H1 (cell line): Measurements from ENCODE around the gene KCNMA1. TPM values are rescaled to one million over a fixed set of nuclear protein-coding genes. Genes with fewer than 3 reads are reported as not detected.

Experiments used
- CTCF ChIA-PET: fragments of 300-600 bp; sonication (Branson Sonifier 250); formaldehyde crosslinking; loops from one replicate; lab custom pipeline; 2021; ENCODE audit not compliant: partially characterized antibody; lab: Charles Lee
- POLR2A ChIA-PET: fragments of 300-600 bp; sonication (Branson Sonifier 250); formaldehyde crosslinking; loops from one replicate; lab custom pipeline; 2021; ENCODE audit warnings: inconsistent platforms; ENCODE audit not compliant: partially characterized antibody; lab: Charles Lee
- DNase-seq, 2 experiments: peaks; one replicate each; pipeline versions ENCODE4 v3.0.0 to v3.0.0-alpha.2; 2010 to 2022; ENCODE audit warnings: low spot score in 2 of 2, low read depth in 1 of 2, mixed read lengths in 1 of 2
- FAIRE-seq: peaks from 2 replicates; lab custom pipeline; 2011; peaks lifted over from hg19 to GRCh38; lab: Jason Lieb, UNC
- H2AFZ ChIP-seq: 2 replicates; pipeline ENCODE4 v1.8.1; 2012; ENCODE audit warnings: low read length, inconsistent platforms
- H2AK5ac ChIP-seq: 2 replicates; pipeline ENCODE4 v1.6.1; 2013; ENCODE audit warnings: low read depth, low read length
- H2BK120ac ChIP-seq: replicated peaks from 2 replicates; pipeline ENCODE3; 2013; ENCODE audit warnings: low read depth, low read length, inconsistent platforms
- H2BK12ac ChIP-seq: 2 replicates; pipeline ENCODE4 v1.6.1; 2013; ENCODE audit warnings: low read depth, low read length
- H2BK15ac ChIP-seq: 2 replicates; pipeline ENCODE4 v1.6.1; 2013; ENCODE audit warnings: low read length
- H2BK20ac ChIP-seq: 2 replicates; pipeline ENCODE4 v1.6.1; 2013; ENCODE audit warnings: low read length
- H2BK5ac ChIP-seq: 2 replicates; pipeline ENCODE4 v1.6.1; 2013; ENCODE audit warnings: low read depth, low read length
- H3K14ac ChIP-seq: 2 replicates; pipeline ENCODE4 v1.6.1; 2013; ENCODE audit warnings: inconsistent platforms; ENCODE audit not compliant: insufficient read length
- H3K18ac ChIP-seq: 2 replicates; pipeline ENCODE4 v1.6.1; 2013; ENCODE audit warnings: low read length; ENCODE audit errors: extremely low read depth
- H3K23ac ChIP-seq: 2 replicates; pipeline ENCODE4 v1.6.1; 2013; ENCODE audit warnings: inconsistent platforms; ENCODE audit not compliant: insufficient read length
- H3K23me2 ChIP-seq: 2 replicates; pipeline ENCODE4 v1.6.1; 2013; ENCODE audit warnings: low read depth, low read length
- H3K27ac ChIP-seq: 2 replicates; pipeline ENCODE4 v1.6.1; 2011; ENCODE audit warnings: low read depth, low read length, inconsistent platforms
- H3K27me3 ChIP-seq, 4 experiments: replicated peaks in 1 of 4; 1 replicate in 1 of 4; 2 replicates in 3 of 4; pipeline versions ENCODE4 v1.6.1 to v1.8.1; 2011 to 2013; ENCODE audit warnings: low read length in 3 of 4, mild to moderate bottlenecking in 3 of 4, inconsistent platforms in 2 of 4, mixed read lengths in 2 of 4, moderate library complexity in 1 of 4; ENCODE audit not compliant: control insufficient read depth in 3 of 4, insufficient read depth in 3 of 4; ENCODE audit errors: extremely low read depth in 1 of 4
- H3K36me3 ChIP-seq, 4 experiments: 2 replicates each; pipeline versions ENCODE4 v1.6.1 to v1.8.1; 2011 to 2013; ENCODE audit warnings: mild to moderate bottlenecking in 4 of 4, low read length in 3 of 4, moderate library complexity in 2 of 4, control low read depth in 1 of 4, inconsistent platforms in 1 of 4; ENCODE audit not compliant: insufficient read depth in 4 of 4, control insufficient read depth in 2 of 4
- H3K4ac ChIP-seq: replicated peaks from 2 replicates; pipeline ENCODE3; 2013; ENCODE audit warnings: low read length, low read depth, mixed read lengths, inconsistent platforms; ENCODE audit not compliant: insufficient read length
- H3K4me1 ChIP-seq, 4 experiments: replicated peaks in 1 of 4; 1 replicate in 1 of 4; 2 replicates in 3 of 4; pipeline versions ENCODE4 v1.6.1 to v1.8.1; 2011 to 2013; ENCODE audit warnings: low read length in 3 of 4, inconsistent platforms in 2 of 4, mixed read lengths in 1 of 4; ENCODE audit not compliant: insufficient read depth in 4 of 4, control insufficient read depth in 3 of 4
- H3K4me2 ChIP-seq, 2 experiments: 2 replicates each; pipeline versions ENCODE4 v1.6.1 to v1.8.1; 2011 to 2013; ENCODE audit warnings: low read depth in 2 of 2, low read length in 2 of 2, control low read depth in 1 of 2, inconsistent platforms in 1 of 2, mild to moderate bottlenecking in 1 of 2; ENCODE audit not compliant: insufficient read depth in 1 of 2
- H3K4me3 ChIP-seq, 4 experiments: fragments of 200-600, 300-600 bp in 1 of 4; sonication (generic), shearing (Covaris generic), sonication (Bioruptor Twin) in 1 of 4; 2 replicates each; pipeline versions ENCODE4 v1.5.1 to v1.8.1; 2011 to 2016; ENCODE audit warnings: low read length in 4 of 4, low read depth in 3 of 4, control low read depth in 2 of 4, inconsistent platforms in 2 of 4, mild to moderate bottlenecking in 2 of 4, mixed read lengths in 1 of 4, moderate library complexity in 1 of 4; ENCODE audit not compliant: insufficient read depth in 2 of 4; ENCODE audit errors: extremely low read depth in 1 of 4
- H3K56ac ChIP-seq: replicated peaks from 2 replicates; pipeline ENCODE3; 2013; ENCODE audit warnings: low read depth, mild to moderate bottlenecking, mixed read lengths, low read length, inconsistent platforms; ENCODE audit not compliant: insufficient read length
- H3K79me1 ChIP-seq: 2 replicates; pipeline ENCODE4 v1.6.1; 2013; ENCODE audit warnings: low read depth, low read length, control low read depth
- H3K79me2 ChIP-seq, 2 experiments: 2 replicates each; pipeline versions ENCODE4 v1.6.1 to v1.8.1; 2012 to 2013; ENCODE audit warnings: low read length in 2 of 2, mild to moderate bottlenecking in 2 of 2, inconsistent platforms in 1 of 2; ENCODE audit not compliant: insufficient read depth in 2 of 2, control insufficient read depth in 1 of 2
- H3K9ac ChIP-seq, 4 experiments: replicated peaks in 1 of 4; 1 replicate in 1 of 4; 2 replicates in 3 of 4; pipeline versions ENCODE4 v1.6.1 to v1.8.1; 2011 to 2013; ENCODE audit warnings: low read depth in 3 of 4, low read length in 3 of 4, control low read depth in 2 of 4, mild to moderate bottlenecking in 2 of 4, moderate library complexity in 2 of 4, inconsistent platforms in 1 of 4; ENCODE audit errors: extremely low read depth in 1 of 4
- H3K9me3 ChIP-seq, 2 experiments: 2 replicates each; pipeline versions ENCODE4 v1.6.1 to v1.8.1; 2012 to 2013; ENCODE audit warnings: mild to moderate bottlenecking in 2 of 2, moderate library complexity in 2 of 2, control low read depth in 1 of 2, inconsistent platforms in 1 of 2, low read depth in 1 of 2, low read length in 1 of 2, mixed read lengths in 1 of 2; ENCODE audit not compliant: insufficient read depth in 2 of 2
- H4K20me1 ChIP-seq, 2 experiments: replicated peaks in 1 of 2; 2 replicates each; pipeline versions ENCODE3 to v1.8.1; 2011 to 2013; ENCODE audit warnings: inconsistent platforms in 2 of 2, low read length in 2 of 2, mild to moderate bottlenecking in 1 of 2; ENCODE audit not compliant: insufficient read depth in 2 of 2, control insufficient read depth in 1 of 2
- H4K5ac ChIP-seq: 2 replicates; pipeline ENCODE4 v1.6.1; 2013; ENCODE audit warnings: low read length, low read depth, mixed read lengths, inconsistent platforms; ENCODE audit not compliant: insufficient read length
- H4K8ac ChIP-seq: 2 replicates; pipeline ENCODE4 v1.8.0; 2013; ENCODE audit warnings: mild to moderate bottlenecking, moderate library complexity, low read length, inconsistent platforms; ENCODE audit not compliant: insufficient read depth; ENCODE audit errors: extremely low read depth
- H4K91ac ChIP-seq: replicated peaks from 2 replicates; pipeline ENCODE3; 2013; ENCODE audit warnings: low read length, mixed read lengths, inconsistent platforms; ENCODE audit not compliant: insufficient read length
- ASH2L ChIP-seq: fragments of 200-600, 300-600 bp; sonication (generic); IDR thresholded peaks from one replicate; pipeline ENCODE4 v1.7.1; 2017; ENCODE audit warnings: low read length
- BCL11A ChIP-seq, 2 experiments: IDR thresholded peaks; one replicate each; pipeline ENCODE4 v1.6.1; 2011; ENCODE audit warnings: low read depth in 2 of 2, low read length in 2 of 2, mild to moderate bottlenecking in 2 of 2
- CHD1 ChIP-seq: IDR thresholded peaks from 2 replicates; pipeline ENCODE4 v1.6.1; 2012; ENCODE audit warnings: low read depth, low read length, improper control_type of control experiment
- CTBP2 ChIP-seq: IDR thresholded peaks from 2 replicates; pipeline ENCODE4 v1.7.0; 2011; ENCODE audit warnings: borderline replicate concordance, mild to moderate bottlenecking, moderate library complexity, mixed read lengths, low read length; ENCODE audit not compliant: insufficient read depth, insufficient read length
- EGR1 ChIP-seq: IDR thresholded peaks from 2 replicates; pipeline ENCODE4 v1.6.1; 2011; ENCODE audit warnings: low read depth, low read length, borderline replicate concordance
- EZH2 ChIP-seq: fragments of 200-600 bp; sonication (generic); IDR thresholded peaks from 2 replicates; pipeline ENCODE4 v1.7.1; 2012; ENCODE audit warnings: low read depth, mild to moderate bottlenecking, moderate library complexity, low read length, inconsistent platforms; ENCODE audit not compliant: severe bottlenecking
- FOSL1 ChIP-seq: IDR thresholded peaks from 2 replicates; pipeline ENCODE4 v1.6.1; 2011; ENCODE audit warnings: mild to moderate bottlenecking, low read depth, low read length, moderate library complexity; ENCODE audit not compliant: insufficient read depth
- NANOG ChIP-seq: IDR thresholded peaks from 2 replicates; pipeline ENCODE4 v1.6.1; 2011; ENCODE audit warnings: low read length, low read depth, mild to moderate bottlenecking, inconsistent platforms; ENCODE audit not compliant: insufficient read depth, poor library complexity, severe bottlenecking
- PHF8 ChIP-seq: fragments of 200-600 bp; sonication (generic); conservative IDR thresholded peaks from 2 replicates; pipeline ENCODE4 v1.7.1; 2012; ENCODE audit warnings: low read depth, mild to moderate bottlenecking, inconsistent platforms, low read length, moderate library complexity
- RAD21 ChIP-seq, 2 experiments: IDR thresholded peaks in 1 of 2; conservative IDR thresholded peaks in 1 of 2; 2 replicates each; pipeline ENCODE4 v1.6.1; 2011; ENCODE audit warnings: low read depth in 2 of 2, low read length in 2 of 2, improper control_type of control experiment in 1 of 2, inconsistent platforms in 1 of 2, mild to moderate bottlenecking in 1 of 2, moderate library complexity in 1 of 2
- TEAD4 ChIP-seq: IDR thresholded peaks from 2 replicates; pipeline ENCODE4 v1.6.1; 2012; ENCODE audit warnings: low read depth, low read length, inconsistent platforms, mixed read lengths
- WGBS, 2 experiments: shearing (Covaris generic) in 1 of 2; methylation state at CpG; one replicate each; pipeline versions ENCODE4 v1.1.6 to v1.1.7; 2013 to 2015; ENCODE audit warnings: low lambda C conversion rate in 2 of 2, mixed read lengths in 2 of 2, inconsistent platforms in 1 of 2, low coverage in 1 of 2, missing lambda C conversion rate in 1 of 2; ENCODE audit not compliant: insufficient replicate concordance in 2 of 2, insufficient coverage in 1 of 2, insufficient read length in 1 of 2; ENCODE audit errors: extremely low coverage in 1 of 2, missing lambda C conversion rate in 1 of 2; 5-methylcytosine and 5-hydroxymethylcytosine counted together
- polyA plus RNA-seq, 7 experiments: library from polyadenylated mRNA; depleted of rRNA in 3 of 7; stranded (reverse) in 5 of 7; unstranded in 2 of 7; fragments of >200 nt in 5 of 7; fragments of 200-250 nt in 2 of 7; gene quantifications; 1 replicate in 5 of 7; 2 replicates in 1 of 7; 4 replicates in 1 of 7; pipeline versions ENCODE4 v1.2.1 to v1.2.3, GENCODE V29; 2011 to 2013; ENCODE audit warnings: missing spikeins in 2 of 7, mixed read lengths in 2 of 7
- total RNA-seq: library from RNA; stranded (reverse); fragmentation: NEBNext Ultra II Directional; extraction: Animal tissue kit (Norgen Biotek cat#: 25700); gene quantifications from 2 replicates; pipeline ENCODE4 v1.2.1, GENCODE V29; 2021

The KCNMA1 gene
- total and polyA plus RNA-seq, 2 of the 8 experiments (the other 6 are each of a cell fraction or from before 2014, with no cell fraction given): 10.2 to 11.1 TPM

GRCh38 chr10:77359950-77360520 lies 277.6 kb downstream of the KCNMA1 start:
- Histone ChIP-seq H2BK15ac (no peak overlapping the region), H4K5ac (no peak overlapping the region), H3K23ac (no peak overlapping the region), H3K4ac (no peak overlapping the region), H2BK20ac (no peak overlapping the region), H2AK5ac (no peak overlapping the region), H3K27ac (no peak overlapping the region), H2BK120ac (no peak overlapping the region), H3K27me3 (no peaks in the 10 kb centered on the region), H3K18ac (no peak overlapping the region), H3K79me1 (no peaks in the 10 kb centered on the region), H2AFZ (no peak overlapping the region), H2BK5ac (no peak overlapping the region), H3K9ac (no peak overlapping the region), H4K91ac (no peak overlapping the region), H3K14ac (no peak overlapping the region), H3K9me3 (no peaks in the 10 kb centered on the region; a peak in 1 of 4 replicates), H3K23me2 (no peaks in the 10 kb centered on the region), H2BK12ac (no peak overlapping the region), H3K79me2 (no peaks in the 10 kb centered on the region), H3K4me3 (no peak overlapping the region), H3K36me3 (no peaks in the 10 kb centered on the region), H3K4me1 (peaks cover 0 to 2% (median 0%) of the 10 kb centered on the region in 4 experiments; a peak in 2 of 7 replicates), H4K20me1 (no peaks in the 10 kb centered on the region), H4K8ac (no peak overlapping the region), H3K56ac (no peak overlapping the region), H3K4me2 (no peak overlapping the region)
- DNase-seq (no peak), FAIRE-seq (no peak)
- ChIA-PET CTCF (interaction anchor here (0.6 to 1.5 kb wide), 5 partner anchors 9 to 216 kb away, joined by 3 to 4 read pairs (median 3); no protein-coding TSS in a partner anchor), POLR2A (no interaction called here)
- WGBS, 2 experiments: 86% methylated on average over 2 of the region's 2 CpGs; no CpG with 5 or more reads in 1 of the 2 experiments
- no peak for TF ChIP-seq FOSL1
- TF ChIP-seq EZH2: no peak
- no peak for TF ChIP-seq EGR1
- TF ChIP-seq NANOG: no peak
- no peak for TF ChIP-seq RAD21 (IDR thresholded peaks at IDR 0.05 in 1 of 2, conservative IDR thresholded peaks at IDR 0.05 in 1 of 2; ENCODE audit: low read depth in 2 of 2, low read length in 2 of 2)
- no peak for TF ChIP-seq TEAD4
- no peak for TF ChIP-seq PHF8
- TF ChIP-seq ASH2L: no peak
- no peak for TF ChIP-seq CHD1
- TF ChIP-seq CTBP2: no peak
- TF ChIP-seq BCL11A (IDR thresholded peaks at IDR 0.05; ENCODE audit: low read depth in 2 of 2, low read length in 2 of 2): no peak
